Measurements from ENCODE around the gene COL16A1.

DNA sequence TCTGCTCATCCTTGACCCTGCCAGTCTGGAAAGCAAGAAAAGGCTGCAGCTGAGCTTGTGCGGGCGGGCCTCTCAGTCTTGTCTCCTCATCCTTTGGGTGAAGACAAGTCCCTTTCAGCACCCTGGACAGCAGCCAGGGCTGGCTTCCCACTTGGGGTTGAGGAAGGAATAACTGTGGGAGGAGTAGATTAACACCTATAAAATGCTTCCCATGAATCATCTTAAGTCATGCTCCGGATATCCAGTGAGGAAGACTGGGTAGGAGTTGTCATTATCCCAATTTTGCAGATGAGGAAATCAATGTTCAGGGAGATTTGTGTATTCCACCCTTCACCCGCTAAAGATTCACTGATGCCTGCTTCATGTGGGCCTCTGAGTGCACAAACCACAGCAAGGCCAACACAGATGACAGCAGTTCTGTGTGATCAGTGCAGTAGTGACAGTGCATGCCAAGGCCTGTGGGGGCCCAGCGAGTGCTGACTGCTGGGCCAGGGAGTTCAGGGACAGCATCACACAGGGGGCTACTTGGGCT lies 20.1 kb upstream of the COL16A1 start:
- TF ChIP-seq, protein P1, sequence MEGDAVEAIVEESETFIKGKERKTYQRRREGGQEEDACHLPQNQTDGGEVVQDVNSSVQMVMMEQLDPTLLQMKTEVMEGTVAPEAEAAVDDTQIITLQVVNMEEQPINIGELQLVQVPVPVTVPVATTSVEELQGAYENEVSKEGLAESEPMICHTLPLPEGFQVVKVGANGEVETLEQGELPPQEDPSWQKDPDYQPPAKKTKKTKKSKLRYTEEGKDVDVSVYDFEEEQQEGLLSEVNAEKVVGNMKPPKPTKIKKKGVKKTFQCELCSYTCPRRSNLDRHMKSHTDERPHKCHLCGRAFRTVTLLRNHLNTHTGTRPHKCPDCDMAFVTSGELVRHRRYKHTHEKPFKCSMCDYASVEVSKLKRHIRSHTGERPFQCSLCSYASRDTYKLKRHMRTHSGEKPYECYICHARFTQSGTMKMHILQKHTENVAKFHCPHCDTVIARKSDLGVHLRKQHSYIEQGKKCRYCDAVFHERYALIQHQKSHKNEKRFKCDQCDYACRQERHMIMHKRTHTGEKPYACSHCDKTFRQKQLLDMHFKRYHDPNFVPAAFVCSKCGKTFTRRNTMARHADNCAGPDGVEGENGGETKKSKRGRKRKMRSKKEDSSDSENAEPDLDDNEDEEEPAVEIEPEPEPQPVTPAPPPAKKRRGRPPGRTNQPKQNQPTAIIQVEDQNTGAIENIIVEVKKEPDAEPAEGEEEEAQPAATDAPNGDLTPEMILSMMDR (IDR thresholded peaks at IDR 0.05): no peak
- TF ChIP-seq EP300 (IDR thresholded peaks at IDR 0.05): no peak

All from ovary (tissue), 3 donors.